Effector memory CD4-positive, alpha-beta T cell (primary cell): ENCODE data around the gene SEC61B.
"Not testable (repeated sequence)": the region's sequence is repeated elsewhere in the genome, so short reads cannot be mapped to it uniquely, and the experiment has no call there.

ENCODE experiments used
- DNase-seq, 3 donors: peaks; one replicate each; pipeline ENCODE4 v3.0.0-alpha.2; 2020
- H3K27ac ChIP-seq: 2 replicates; pipeline ENCODE4 v1.7.0; 2013; ENCODE audit warnings: mild to moderate bottlenecking, low read length, moderate library complexity; ENCODE audit not compliant: insufficient read depth, poor library complexity, severe bottlenecking
- H3K27me3 ChIP-seq: replicated peaks from 2 replicates; pipeline ENCODE4 v1.7.0; 2013; ENCODE audit warnings: mild to moderate bottlenecking, low read length; ENCODE audit not compliant: insufficient read depth, control insufficient read depth, poor library complexity, severe bottlenecking
- H3K36me3 ChIP-seq: 2 replicates; pipeline ENCODE4 v1.7.0; 2013; ENCODE audit warnings: mild to moderate bottlenecking, low read length, moderate library complexity; ENCODE audit not compliant: control insufficient read depth, insufficient read depth
- H3K4me1 ChIP-seq: 2 replicates; pipeline ENCODE4 v1.7.0; 2013; ENCODE audit warnings: low read length, mild to moderate bottlenecking; ENCODE audit not compliant: control insufficient read depth, insufficient read depth, poor library complexity, severe bottlenecking
- H3K4me3 ChIP-seq: 2 replicates; pipeline ENCODE4 v1.7.0; 2013; ENCODE audit warnings: low read length, low read depth, mild to moderate bottlenecking; ENCODE audit not compliant: insufficient read depth, poor library complexity, severe bottlenecking
- H3K9me3 ChIP-seq: 2 replicates; pipeline ENCODE4 v1.7.0; 2013; ENCODE audit warnings: mild to moderate bottlenecking, low read length, moderate library complexity; ENCODE audit not compliant: control insufficient read depth

The SEC61B gene

GRCh38 chr9:99235069-99235468, 13.0 kb downstream of the SEC61B start:
- Histone ChIP-seq H3K27me3 (no peaks in the 10 kb centered on the region), H3K27ac (no peak overlapping the region), H3K36me3 (peaks cover 32% of the 10 kb centered on the region), H3K4me3 (no peak overlapping the region), H3K9me3 (no peaks in the 10 kb centered on the region), H3K4me1 (no peaks in the 10 kb centered on the region)
- DNase-seq: no peak

- Histone ChIP-seq H3K27ac (no peak overlapping the region), H3K4me3 (no peak overlapping the region), H3K9me3 (no peaks in the 10 kb centered on the region), H3K27me3 (no peaks in the 10 kb centered on the region), H3K4me1 (no peaks in the 10 kb centered on the region), H3K36me3 (peaks cover 31% of the 10 kb centered on the region)
- DNase-seq: no peak
These were observed 14.0 kb downstream of the SEC61B start for GRCh38 chr9:99235926-99236634.

- Histone ChIP-seq H3K27ac (no peak overlapping the region), H3K4me1 (no peaks in the 10 kb centered on the region), H3K9me3 (no peaks in the 10 kb centered on the region), H3K36me3 (peaks cover 20% of the 10 kb centered on the region), H3K27me3 (no peaks in the 10 kb centered on the region), H3K4me3 (no peak overlapping the region)
- DNase-seq: no peak
These were observed 15.3 kb downstream of the SEC61B start for GRCh38 chr9:99237356-99237755.

- H3K9me3 ChIP-seq, H3K4me3 ChIP-seq, DNase-seq, H3K27me3 ChIP-seq, H3K4me1 ChIP-seq, H3K27ac ChIP-seq: not testable (repeated sequence)
- peaks cover 20% of the 10 kb centered on the region for H3K36me3 ChIP-seq
These were observed 15.8 kb downstream of the SEC61B start for GRCh38 chr9:99237849-99238248.

GRCh38 chr9:99238331-99238730, 16.2 kb downstream of the SEC61B start:
- no peak for DNase-seq
- no peak overlapping the region for H3K4me3 ChIP-seq

GRCh38 chr9:99239341-99240060, 17.4 kb downstream of the SEC61B start:
- Histone ChIP-seq H3K9me3 (no peaks in the 10 kb centered on the region), H3K36me3 (peaks cover 19% of the 10 kb centered on the region), H3K27ac (no peak overlapping the region), H3K4me1 (no peaks in the 10 kb centered on the region), H3K4me3 (no peak overlapping the region), H3K27me3 (no peaks in the 10 kb centered on the region)
- DNase-seq: no peak

More at GRCh38 chr9:99238331-99238730, 16.2 kb downstream of the SEC61B start:
- peaks cover 17% of the 10 kb centered on the region for H3K36me3 ChIP-seq
- H3K4me1 ChIP-seq: no peaks in the 10 kb centered on the region
- H3K9me3 ChIP-seq: no peaks in the 10 kb centered on the region
- H3K27me3 ChIP-seq: no peaks in the 10 kb centered on the region
- H3K27ac ChIP-seq: no peak overlapping the region

- no peaks in the 10 kb centered on the region for H3K4me1 ChIP-seq
- no peaks in the 10 kb centered on the region for H3K27me3 ChIP-seq
- DNase-seq: no peak
- no peaks in the 10 kb centered on the region for H3K9me3 ChIP-seq
- no peak overlapping the region for H3K4me3 ChIP-seq
- no peak overlapping the region for H3K27ac ChIP-seq
- peaks cover 19% of the 10 kb centered on the region for H3K36me3 ChIP-seq
These were observed 19.0 kb downstream of the SEC61B start for GRCh38 chr9:99241106-99241505.

- DNase-seq: no peak
- Histone ChIP-seq H3K36me3 (peaks cover 12% of the 10 kb centered on the region), H3K27ac (no peak overlapping the region), H3K9me3 (no peaks in the 10 kb centered on the region), H3K4me3 (no peak overlapping the region), H3K4me1 (no peaks in the 10 kb centered on the region), H3K27me3 (no peaks in the 10 kb centered on the region)
These were observed 22.5 kb downstream of the SEC61B start for GRCh38 chr9:99244344-99245260.

- DNase-seq: no peak
- H3K36me3 ChIP-seq: no peaks in the 10 kb centered on the region
- no peaks in the 10 kb centered on the region for H3K27me3 ChIP-seq
- no peak overlapping the region for H3K27ac ChIP-seq
- H3K9me3 ChIP-seq: no peaks in the 10 kb centered on the region
- no peak overlapping the region for H3K4me3 ChIP-seq
- H3K4me1 ChIP-seq: no peaks in the 10 kb centered on the region
These were observed 27.5 kb downstream of the SEC61B start for GRCh38 chr9:99249619-99250018.
